HG03025 (cell line): ENCODE measurements around the gene IER5.

Experiments used
- ATAC-seq: cut with Tn5 transposase; IDR thresholded peaks from one replicate; pipeline ENCODE4 v1.9.1; 2021; ENCODE audit warnings: mild to moderate bottlenecking, moderate library complexity; ENCODE audit not compliant: unreplicated experiment, low FRiP score

Gene IER5

DNA sequence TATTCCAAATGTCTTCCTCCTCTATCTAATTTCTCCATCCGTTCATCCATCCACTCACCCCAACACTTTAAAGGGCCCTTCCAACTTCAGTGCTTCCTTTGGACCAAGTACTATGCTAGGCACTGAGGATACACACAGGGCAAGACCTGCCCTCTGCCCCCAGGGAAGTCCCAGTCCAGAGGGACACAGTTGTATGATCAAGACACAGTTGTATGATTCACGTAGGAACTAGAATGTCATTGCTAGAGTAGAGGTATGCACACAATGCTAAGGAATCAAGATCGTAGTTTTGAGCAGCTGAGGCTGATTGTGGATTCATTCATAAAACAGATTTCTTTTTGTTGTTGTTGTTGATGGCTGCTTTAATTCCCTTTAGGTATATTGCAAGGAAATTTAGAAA, 11.6 kb upstream of the IER5 start:
- no peak for ATAC-seq

DNA sequence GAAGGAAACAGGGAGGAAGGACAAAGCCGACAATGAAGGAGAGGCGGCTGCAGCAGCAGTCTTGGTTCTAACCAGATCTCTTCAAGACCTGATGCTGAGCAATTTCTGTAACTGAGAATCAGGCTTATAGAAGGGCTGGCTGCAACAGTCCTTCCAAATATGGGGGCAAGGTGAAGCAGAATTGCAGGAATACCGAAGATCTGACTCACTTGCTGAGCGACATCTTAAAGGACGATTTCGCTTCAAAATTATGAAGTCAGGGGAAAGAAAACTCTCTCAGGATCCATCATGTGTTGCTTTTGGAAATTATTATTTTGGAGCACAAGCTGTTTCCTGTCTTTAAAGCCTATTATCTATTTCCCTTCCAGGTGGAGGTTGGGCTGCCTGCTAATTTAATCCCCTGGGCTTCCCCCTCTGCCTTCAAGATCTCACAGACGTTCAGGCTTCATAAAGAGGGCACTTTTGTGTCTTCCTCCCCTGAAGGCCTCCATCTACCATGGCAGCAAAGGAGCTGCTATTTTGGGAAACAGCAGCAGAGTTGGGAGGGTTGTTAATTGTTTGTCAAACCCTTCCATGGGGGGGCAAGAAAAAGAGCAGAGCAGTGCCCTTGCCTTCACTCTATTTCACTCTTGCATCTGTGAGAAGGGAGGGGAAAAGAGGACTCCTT, 10.8 kb upstream of the IER5 start:
- no peak for ATAC-seq

DNA sequence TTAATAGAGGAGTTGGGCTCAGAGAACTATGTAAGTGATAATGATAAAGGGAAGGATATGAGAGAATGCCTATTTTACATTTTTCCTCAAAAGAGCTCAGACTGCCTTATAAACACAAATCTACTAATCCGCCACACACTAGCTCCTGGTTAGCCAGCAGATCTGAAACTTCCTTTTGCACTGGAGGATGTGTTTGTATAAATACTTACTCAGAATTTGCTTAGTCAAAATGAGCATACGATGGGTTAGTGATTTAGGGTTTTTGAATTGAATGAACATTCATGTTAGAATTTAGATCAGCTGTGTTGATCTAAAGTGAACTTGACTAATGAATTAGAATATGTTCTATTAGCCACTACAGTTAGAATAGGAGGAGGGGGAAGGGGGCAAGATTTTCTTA, 9.1 kb upstream of the IER5 start:
- no peak for ATAC-seq

DNA sequence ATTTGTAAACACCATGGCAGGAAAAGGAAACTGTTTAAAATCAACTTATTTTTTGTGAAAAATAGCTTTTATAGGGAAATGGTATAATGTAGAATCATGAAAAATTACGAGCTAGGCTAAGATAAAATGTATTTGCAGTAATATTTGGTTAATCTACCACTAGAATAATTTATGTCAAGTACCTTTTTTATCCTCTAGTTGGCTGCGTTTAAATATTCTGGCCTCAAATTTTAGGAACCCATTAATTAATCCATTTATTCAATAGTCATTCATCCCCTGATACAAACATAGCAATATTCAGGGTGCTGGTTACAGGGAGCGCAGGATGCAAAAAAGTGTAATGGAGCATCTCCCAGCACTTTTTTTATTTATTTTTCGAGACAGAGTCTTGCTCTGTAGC, 8.6 kb upstream of the IER5 start:
- ATAC-seq: no peak

DNA sequence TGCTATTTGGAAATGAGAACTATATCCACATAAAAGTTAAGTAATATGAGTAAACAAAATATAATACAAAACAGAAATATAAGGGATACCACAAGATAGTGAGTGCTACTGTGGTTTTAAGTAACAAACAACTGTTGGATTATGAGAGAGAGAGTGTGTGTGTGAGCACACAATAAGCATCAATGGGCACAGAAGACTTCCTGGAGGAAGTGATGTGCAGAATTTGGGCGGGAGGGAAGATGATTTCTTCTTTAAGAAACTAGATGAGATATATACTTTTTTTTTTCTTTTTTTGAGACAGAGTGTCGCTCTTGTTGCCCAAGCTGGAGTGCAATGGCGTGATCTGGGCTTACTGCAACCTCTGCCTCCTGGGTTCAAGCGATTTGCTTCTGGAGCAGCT, 7.9 kb upstream of the IER5 start:
- ATAC-seq: no peak

DNA sequence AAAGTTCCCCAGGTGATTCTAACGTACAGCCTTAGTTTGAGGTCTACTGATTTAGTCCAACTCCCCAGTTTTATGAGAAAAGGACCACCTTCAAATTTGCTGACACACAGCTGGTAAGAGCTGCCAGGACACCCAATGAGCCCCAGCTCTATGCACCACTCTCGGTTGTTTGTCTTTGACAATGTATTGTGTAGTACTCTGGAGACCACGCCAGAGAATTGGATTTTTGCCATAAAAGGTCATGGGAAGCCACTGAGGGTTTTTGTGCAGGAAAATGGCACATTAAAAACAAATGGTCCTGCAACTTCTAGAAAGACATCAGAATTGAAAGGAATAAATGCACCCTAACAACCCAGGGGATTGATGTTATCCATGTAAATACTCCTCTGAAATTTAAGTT, 7.1 kb upstream of the IER5 start:
- ATAC-seq: no peak

DNA sequence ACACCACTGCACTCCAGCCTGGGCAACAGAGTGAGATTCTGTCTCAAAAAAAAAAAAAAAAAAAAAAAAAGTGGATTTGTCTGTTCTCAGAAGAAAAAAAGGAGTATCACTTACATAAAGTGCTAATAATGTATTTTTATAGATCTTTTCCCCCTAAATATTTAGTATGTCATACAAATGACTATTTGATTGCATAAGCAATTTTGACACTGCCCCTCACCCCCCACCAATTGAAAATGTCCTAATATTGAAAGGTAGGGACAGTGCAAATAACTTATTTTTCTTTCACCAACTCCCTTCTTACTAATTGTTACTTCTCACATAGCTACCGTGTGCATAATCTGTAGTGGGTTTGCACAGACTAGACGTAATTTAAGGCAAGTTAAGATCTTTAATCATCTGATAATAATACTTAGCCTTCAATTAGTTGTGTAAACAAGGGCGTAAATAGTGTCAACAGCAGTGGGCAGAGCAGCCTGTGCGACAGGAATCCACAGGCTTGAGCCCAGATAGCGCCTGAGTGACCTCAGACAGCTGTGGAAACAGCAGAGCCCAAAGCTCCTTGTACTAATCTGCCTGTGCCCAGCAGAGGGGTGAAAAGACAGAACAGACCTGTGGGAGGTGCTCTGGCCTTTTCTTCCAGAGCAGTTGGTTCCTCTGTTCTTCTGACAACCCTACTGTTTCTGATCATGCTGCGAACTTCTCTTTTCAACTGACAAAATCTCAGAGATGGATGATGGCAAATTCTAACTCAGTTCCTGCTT, 4.5 kb upstream of the IER5 start:
- no peak for ATAC-seq

DNA sequence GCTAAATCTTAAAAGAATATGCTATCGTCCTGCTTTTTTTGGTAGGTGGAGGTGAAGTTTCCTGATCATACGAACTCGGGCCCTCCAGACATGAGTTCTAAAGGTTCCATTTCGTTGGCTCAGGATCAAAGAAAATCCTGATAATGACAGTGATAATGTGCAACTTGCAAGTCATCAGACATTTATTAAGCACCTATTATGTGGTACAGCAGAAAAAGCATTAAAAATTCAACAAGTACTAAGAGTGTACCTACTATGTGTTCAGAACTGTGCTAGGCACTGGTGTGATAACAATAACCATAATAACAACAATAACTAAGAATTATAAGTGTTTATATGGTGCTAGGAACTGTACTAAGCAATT, 3.9 kb upstream of the IER5 start:
- no peak for ATAC-seq

DNA sequence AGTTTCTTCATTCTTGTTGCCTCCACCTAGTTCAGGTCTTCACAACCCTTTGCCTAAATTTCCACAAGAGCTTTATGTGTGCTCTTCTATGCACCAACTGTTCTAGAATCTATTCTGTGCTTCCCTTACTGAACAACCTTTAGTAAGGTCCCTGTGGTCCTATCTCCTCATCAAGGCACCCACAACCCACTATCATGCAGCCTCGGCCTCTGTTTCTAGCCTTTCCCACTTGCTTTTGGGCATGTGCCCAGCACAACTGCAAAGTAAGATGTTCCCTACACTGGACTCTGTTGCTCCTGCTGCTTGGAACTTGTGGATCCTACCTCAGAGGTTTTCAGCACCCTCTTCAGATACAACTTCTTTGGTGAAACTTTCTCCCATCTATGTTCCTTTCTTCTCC, 2.4 kb upstream of the IER5 start:
- no peak for ATAC-seq

DNA sequence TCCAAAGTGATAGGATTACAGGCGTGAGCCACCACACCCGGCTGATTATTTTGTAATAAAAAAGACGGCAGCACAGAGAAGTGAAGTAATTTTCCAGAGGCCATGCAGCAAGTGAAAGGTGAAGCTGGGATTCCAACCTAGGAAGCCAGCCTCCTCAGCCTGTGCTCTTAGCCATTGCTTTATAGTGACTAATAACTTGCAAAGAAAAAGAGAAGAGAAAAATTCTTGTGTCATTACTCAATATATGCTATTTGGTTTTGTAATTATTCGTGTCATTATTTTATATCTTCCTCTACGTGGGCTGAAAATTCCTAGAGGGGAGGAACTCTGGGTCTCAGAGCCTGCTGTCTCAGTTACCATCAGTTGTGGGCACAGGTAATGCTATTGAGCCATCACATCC, 1.6 kb upstream of the IER5 start:
- no peak for ATAC-seq

DNA sequence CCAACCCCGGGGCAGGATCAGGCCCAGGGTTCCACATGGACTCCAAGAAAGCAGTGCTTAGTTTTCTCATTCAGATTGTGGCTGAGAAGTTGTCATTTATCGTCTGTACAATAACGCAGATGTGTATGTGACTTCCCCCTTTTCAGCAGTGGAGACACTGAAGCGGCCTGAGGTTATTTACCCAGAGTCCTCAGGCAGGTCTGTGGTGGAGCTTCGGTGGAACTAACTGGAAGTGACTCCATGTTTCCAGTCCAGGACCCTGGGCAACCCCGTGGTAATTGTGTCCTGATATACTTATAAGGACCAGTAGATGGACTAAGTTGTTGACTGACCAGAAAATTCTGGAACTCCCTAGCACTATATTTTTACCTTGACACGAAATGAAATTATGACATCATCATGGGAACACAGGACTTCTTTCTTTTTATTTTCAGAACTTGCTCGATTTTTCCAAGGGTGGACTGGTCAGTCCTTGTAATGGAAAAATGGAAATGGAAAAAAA, 1.0 kb upstream of the IER5 start:
- ATAC-seq: no peak

DNA sequence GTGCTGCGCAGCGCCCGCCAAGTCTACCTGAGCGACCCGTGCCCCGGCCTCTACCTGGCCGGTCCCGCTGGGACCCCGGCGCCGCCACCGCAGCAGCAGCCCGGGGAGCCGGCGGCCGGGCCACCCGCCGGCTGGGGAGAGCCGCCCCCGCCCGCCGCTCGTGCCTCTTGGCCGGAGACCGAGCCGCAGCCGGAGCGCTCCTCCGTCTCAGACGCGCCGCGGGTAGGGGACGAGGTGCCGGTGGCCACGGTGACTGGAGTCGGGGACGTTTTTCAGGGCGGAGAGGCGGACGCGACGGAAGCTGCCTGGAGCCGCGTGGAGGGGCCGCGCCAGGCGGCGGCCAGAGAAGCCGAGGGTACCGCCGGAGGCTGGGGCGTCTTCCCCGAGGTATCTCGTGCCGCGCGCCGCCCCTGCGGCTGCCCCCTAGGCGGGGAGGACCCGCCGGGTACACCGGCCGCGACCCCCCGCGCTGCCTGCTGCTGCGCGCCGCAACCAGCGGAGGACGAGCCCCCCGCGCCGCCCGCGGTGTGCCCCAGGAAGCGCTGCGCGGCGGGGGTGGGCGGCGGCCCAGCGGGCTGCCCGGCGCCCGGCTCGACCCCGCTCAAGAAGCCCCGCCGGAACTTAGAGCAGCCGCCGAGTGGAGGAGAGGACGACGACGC, 646 bp downstream of the IER5 start:
- peak; percentile 7 for ATAC-seq

DNA sequence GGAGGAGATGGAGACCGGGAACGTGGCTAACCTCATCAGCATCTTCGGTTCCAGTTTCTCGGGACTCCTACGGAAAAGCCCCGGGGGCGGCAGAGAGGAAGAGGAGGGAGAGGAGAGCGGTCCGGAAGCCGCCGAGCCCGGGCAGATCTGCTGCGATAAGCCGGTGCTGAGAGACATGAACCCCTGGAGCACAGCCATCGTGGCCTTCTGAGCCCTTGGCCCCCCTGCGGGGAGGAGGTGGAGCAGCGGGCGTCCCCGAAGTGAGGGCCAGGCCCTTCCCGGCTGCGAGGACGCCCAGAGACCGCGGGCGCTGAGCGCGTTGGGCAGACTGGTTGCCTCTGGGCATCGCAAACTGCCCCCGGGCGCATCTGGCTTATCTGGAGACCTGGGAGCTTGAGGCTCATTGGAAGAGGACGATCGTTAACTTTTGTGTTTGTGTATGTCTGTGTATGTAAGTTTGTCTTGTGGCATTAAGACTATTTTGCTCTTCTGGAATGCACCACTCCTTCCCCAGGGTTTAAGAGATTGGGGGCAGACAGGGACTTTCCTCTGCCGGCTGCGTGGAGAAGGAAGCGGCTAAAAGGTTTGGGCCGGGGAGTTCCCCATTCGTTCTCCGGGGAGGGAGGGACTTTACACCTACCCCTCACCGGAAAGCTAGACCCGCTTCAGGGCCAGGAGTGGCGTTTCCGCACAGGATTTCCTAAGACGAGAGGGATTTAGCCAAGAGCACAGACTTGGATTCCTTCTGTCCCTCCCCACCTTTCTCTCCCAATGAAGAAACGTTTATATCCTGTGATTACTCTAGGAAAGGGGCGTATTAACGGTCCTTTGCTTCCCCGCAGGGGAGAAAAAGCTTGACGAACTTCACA, 1.4 kb downstream of the IER5 start:
- peak; percentile 23 for ATAC-seq

DNA sequence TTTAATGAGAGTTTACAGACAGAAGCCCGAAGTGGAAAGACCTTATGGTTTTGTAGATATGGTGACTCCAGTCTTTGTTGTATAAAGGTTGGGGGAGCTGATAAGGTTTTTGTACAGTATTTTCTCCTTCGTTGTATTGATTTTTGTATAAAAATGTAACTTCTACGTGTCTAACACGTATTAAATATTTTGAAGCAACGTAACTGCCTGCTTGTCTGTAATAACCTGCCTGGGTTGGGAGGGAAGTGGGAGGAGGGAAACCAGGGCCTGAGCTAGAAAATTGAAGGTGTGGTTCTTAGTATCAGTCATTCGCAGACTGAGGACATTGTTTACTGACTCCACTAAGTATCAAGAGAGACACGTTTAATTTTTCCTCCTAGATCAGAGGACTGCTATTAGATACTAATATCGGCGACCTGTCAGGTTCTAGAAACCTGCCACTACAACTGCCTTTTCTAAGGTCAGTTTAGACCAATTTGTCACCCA, 2.2 kb downstream of the IER5 start:
- ATAC-seq: no peak

DNA sequence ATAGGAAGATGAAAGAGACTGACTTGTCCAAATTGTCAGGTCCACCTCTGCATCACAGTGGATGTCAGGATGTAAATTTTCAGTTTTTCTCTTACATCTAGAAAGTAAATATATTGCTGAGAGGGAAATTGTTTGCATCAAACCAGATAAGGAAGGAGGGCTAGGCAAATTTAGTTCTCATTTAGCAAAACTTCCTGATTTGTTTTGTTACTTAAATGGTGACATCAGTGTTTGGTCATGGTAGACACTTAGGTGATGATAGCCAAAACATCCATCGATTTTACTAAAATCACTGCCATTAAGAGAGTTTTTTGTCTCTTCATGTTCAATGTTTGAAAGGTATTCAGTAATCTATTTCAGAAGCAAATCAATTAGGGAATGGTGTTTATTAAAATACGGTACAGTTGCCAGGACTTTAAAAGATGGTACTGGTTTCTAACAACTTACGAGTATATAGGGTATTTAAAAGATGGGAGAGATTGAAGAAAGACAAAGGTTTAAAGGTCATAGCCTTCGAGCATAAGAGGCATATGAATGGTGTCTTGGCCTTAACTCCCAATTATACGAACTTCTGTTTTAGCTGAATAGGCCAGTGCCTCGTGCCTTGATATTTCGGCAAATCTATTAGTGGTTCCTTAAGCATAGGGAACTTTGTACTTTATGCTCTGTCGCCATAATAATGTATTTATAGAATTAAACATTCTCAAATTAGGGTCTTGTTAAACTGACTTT, 3.0 kb downstream of the IER5 start:
- no peak for ATAC-seq

DNA sequence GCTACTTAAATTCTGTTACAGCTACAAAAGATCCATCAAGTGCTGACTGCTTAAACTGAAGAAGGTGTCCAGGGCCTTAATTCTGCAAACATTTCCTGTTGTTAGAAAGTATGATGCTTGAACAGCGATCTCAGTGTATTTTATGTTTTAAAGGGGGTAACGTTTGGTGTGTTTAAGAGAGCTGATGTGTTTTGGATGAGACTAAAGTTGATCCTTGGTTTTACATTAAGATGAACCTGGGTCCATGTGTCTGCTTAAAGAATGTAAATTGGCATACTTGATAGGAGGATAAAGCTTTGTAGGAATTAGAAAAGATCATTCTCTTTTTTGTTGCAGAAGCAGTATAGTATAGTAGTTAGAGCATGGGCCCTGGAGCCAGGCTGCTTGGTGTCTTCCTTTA, 3.6 kb downstream of the IER5 start:
- no peak for ATAC-seq

DNA sequence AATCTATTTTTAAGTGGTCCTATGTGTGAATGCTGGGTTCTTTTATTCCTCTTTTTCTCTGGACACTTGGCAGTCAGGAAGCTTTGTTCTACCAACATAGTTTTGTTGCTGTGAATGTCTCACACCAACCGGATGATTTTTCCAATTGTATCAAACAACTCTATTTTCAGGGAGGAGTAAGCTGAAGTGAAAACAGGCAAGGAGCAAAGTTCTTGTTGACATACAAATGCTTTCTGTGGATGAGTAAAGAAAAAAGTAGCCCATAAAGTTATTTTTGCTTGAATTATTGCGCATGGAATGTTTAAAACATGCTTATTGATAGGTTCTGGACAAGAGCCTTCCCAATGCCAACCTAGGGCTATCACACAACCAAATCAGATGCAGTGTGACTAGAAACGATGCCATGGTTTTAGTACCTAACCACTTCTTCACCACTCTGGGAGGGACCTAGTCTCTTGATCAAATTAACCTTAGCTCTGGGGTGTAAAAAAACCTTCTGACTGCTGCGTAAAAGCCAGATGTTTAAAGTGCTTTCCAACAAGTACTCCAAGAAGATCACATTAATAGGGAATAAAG, 4.5 kb downstream of the IER5 start:
- no peak for ATAC-seq

DNA sequence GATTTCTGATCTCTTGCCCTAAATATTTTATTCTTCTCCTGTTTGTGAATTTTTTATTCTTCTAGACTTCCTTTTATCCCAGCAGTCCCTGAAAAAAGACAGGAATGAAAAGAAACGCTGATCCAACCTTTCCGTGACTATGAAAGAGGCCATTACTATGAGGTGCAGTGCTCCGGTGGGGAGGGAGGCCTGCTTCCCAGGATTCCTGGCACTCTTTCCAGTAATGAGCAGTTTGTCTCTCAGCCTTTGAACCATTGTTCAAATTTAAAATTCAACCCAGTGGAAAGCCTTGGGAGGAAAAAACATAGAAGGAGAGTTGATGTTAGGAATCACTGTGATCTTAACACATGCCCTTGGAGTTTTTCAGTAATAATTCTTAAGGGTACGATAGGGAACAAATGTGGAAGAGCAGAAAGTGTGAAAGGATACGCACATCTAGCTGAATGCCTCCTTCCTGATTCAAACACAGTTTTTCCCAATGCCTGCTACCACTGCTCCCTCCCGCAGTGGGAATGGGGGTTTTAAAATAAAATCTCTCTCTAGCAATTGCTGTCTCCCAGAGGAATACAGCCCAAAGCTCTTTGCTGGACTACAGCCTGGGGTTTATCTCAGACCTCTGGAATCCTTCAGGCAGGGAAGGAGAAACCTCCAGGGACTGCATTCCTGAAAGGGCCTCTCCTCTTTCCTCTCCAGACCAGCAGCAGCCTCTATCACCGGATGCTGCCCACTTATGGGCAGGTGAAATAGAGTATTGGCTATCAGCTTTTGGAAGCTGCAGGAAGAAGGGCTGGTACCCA, 6.1 kb downstream of the IER5 start:
- ATAC-seq: no peak

DNA sequence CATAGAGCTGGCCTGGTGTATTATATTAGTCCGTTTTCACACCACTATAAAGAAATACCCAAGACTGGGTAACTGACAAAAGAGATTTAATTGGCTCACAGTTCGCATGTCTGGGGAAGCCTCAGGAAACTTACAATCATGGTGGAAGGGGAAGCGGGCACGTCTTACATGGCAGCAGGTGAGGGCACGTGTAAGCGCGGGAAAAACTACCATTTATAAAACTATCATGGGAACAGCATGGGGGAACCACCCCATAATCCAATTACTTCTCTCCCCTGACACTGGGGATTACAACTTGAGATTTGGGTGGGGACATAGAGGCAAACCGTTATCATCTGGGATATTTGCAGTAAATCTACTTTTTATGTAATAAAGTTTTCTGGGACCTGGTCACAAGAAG, 6.8 kb downstream of the IER5 start:
- ATAC-seq: no peak
